ENCODE measurements around the gene PDGFC.

The PDGFC gene

DNA sequence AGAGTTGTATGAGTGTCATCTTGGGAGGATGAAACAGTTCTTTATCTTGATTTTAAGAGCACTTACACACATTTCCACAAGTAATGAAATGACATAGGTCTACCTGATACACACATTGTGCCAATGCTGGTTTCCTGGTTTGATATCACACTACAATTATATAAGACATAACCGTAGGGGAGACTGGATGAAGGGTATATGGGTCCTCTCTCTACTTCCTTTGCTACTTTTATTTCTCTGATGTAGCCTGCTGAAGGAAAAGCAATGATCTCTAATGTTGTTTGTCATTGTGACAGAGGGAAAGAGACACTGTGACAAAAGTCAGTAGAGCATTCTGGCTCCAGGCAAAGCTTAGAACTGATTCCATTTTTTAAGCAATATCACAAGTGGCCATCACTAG is 238.0 kb downstream of the PDGFC start:
- DNase-seq: no peak

DNA sequence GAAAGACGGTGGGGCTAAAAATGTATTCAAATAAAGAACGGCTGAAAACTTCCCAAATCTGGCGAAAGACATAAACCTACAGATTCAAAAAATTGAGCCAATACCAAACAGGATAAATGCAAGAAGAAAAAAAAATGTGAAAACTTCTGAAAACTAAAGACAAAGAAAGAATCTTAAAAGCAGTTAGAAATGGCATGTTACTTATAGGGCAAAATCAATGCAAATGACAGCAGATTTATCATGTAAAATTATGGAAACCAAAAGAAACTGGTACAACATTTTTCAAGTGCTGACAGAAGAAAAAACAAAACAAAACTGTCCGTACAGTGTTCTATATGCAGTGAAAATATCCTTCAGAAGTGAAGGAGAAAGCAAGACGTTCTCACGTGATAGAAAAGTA is 239.0 kb downstream of the PDGFC start:
- DNase-seq: no peak

DNA sequence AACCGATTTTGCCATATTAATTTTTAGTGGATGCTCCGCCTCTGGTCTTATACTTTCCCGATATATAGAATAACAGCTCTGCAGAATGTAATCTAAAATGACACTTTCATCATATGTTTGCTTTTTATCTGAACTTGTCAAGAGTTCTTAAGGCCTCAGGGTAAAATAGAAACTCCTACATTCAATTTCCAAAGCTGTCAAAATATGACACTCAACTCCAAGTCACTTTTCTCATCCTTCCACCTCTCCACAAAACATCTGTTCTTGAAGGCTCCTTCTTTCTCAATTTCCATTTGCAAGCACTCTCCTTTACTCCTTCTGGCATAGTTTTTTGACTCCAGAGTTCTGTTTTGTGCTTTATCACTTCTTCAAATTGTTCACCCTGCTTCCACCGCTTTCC is 242.2 kb downstream of the PDGFC start:
- DNase-seq: no peak

DNA sequence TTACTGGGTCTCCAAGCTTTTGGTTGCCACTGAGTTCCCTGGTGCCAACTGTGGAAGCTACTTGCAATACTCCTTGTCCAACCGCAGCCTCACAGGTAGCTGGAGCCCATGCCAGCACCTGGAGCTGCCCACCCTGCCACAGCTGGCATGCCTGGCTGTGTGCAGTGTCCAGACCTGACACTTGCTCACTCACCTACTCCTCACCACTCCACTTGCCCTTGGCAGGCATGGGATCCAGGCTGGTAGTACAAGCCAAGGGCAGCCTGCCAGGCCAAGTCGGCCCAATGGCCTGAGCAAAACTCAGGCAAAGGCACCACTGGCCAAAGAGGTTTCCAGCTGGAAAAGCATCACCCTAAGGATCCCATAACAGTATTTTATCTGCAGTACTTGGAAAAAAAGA is 246.3 kb downstream of the PDGFC start:
- DNase-seq: no peak

DNA sequence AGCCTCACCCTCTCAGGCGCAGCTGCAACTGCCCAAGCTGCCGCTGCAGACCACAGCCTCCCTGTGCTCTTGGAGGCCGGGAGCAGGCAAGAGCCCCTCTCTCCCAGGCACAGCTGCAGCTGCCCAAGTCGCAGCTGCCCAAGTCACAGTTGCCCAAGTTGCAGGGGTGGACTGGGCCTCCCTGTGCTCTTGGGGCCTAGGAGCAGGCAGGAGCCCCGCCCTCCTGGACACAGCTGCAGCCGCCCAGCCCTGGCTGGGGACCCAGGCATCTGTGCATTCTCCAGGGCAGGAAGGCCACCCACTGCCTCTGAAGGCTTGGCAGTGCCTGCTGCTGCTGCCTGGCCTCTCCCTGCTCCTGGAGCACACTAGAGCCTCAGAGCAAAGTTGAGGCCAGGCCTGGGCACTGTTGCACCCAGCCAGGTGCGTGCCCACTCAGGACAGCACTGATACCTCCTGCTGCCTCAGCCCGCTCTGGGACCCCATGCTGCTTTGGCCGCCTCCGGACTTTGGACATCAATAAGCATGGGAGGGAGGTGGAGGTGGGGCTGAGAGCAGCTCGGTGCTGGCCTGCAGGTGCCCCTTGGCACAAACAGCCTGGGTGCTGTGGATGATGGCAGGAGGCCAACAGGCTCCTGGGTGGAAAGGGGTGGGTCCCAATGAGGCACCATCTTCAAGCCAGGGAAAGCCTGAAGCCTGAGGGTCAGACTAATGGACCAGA is 247.5 kb downstream of the PDGFC start:
- no peak for DNase-seq

DNA sequence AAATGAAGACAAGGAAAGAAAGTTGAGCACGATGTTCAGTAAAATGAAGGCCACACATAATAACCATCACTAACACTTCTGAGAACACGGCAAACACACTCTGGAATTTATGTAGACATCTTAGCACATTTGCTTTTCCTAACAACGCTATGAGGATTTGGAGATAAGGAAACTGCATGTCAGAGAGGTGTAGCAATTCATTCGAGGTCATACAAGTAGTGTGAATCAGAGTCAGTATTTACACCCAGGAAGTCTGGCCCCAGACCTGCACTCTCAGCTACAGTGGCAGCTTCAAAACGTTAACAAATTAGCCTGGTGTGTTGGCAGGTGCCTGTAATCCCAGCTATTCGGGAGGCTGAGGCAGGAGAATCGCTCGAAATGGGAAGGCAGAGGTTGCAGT is 253.4 kb downstream of the PDGFC start:
- no peak for DNase-seq

DNA sequence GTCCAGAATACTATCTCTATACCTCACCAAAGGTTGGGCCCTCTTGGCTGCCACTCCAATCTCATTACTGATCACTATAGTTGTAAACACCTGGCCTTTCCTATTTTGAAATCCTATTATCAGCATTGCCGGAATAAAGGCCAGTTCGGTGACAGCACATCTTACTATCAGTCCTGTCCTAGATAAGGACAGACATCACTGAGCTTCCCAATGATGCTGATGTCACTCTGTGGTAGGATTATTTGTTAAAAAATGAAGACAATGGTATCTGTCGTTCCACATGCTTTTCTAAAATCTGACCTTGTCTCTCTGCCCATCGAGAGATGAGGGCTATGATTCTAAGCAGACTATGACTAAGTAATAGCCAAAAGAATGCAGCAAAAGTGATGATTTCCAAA is 260.4 kb downstream of the PDGFC start:
- no peak for DNase-seq

Data from NCI-H2081 (cell line).